ENCODE data around the gene ZNF530.
A peak's percentile ranks its signal among the peaks of the same experiment; 100 is the strongest.

Gene ZNF530
- 10.5 to 22.3 reads per million in 2 experiments for total RNA-seq

- peak; percentile 60 for DNase-seq (ENCODE audit: low read depth)
Measured at GRCh38 chr19:57599761-57600383, at the start of gene ZNF530. TSS of gene ZNF530 (plus strand) at chr19:57599885. CDS start at chr19:57604346, 4,461 bp downstream.

DNA sequence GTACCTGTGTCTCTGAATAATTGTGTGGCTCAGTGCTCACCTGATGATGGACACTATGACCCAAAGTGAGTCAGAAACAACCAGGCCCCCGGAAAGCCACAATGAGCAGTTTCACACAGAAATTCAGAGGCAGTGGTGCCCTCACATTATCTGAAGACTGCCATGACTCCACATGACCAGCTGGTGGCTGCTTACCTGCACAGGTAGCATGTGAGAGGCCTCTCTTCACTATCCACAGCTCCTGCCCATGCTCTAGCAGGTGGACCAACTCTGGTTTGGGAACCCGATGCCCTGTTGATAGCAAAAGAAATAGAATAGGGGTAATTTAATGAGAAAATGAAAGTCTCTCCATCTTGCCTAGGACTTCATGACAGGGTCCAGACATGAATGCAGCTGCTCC lies 47.3 kb upstream of the ZNF530 start:
- no peak for DNase-seq (ENCODE audit: low read depth)

DNA sequence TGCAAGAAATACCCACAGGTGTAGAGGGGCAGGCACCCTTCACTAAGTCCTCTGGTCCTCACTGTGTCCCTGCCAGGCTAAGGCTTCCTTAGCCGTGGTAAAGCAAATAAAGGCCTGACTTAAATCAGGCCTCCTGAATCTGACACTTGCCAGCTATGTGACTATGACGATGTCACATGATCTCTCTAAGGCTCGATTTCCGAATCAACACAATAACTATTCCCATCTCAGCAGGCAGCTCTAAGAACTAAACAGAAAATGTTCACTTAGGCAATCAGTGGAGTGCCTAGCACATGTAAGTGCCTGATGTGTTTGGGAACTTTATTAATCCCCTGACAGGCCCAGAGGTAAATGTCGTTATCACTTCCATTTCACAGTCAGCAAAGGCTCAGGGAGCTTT lies 42.0 kb upstream of the ZNF530 start:
- no peak for DNase-seq (ENCODE audit: low read depth)

GRCh38 chr19:57558525-57558924 lies 41.2 kb upstream of the ZNF530 start:
- no peak for DNase-seq (ENCODE audit: low read depth)

GRCh38 chr19:57559008-57559403 lies 40.7 kb upstream of the ZNF530 start:
- DNase-seq (ENCODE audit: low read depth), result no peak

GRCh38 chr19:57559404-57560025 lies 40.2 kb upstream of the ZNF530 start, which contains the start of gene ZNF550:
TSS of gene ZNF550 (minus strand) at chr19:57559863. CDS start at chr19:57559682, 181 bp downstream.
- DNase-seq (ENCODE audit: low read depth), result peak; percentile 79

DNA sequence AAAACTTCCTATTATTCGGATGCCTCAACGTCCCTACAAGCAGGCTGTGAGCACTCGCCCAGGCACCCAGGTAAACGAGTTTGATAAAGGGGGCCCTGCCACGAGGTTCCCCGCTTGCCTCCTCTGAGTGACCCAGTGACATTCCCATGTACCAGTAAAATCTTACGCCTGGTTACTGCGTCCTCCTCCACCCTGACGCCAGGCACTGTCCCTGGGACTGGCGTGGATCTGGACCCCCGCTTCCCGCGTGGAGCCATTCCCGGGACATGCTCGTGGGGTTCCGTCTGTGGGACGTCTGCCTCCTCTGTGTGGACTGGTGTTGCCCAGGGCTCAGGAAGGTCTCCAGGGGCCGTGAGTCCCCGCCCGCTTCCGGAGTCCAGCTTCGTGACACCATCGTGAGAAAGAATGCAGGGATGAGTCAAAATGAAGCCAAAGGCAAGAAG lies 39.6 kb upstream of the ZNF530 start:
- no peak for DNase-seq (ENCODE audit: low read depth)

DNA sequence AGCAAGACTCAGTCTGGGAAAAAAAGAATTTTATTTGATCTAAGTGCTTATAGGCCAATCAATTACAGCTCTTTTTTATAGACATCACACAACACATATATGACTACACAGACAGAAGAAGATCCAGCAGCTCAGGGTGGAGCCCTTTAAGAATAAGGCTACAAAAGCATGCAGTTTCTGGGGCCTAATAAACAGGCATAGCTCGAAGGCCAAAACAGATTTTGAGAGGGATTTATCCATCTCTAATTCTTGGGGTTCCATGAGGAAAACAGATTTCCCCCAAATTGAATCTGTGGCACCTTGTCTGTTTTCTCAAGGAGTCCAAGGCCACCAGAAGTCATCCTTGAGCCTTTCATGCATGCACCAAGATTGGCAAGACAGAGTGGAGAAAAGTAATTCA lies 36.1 kb upstream of the ZNF530 start:
- no peak for DNase-seq (ENCODE audit: low read depth)

GRCh38 chr19:57566396-57567265 lies 33.1 kb upstream of the ZNF530 start:
- no peak for DNase-seq (ENCODE audit: low read depth)

DNA sequence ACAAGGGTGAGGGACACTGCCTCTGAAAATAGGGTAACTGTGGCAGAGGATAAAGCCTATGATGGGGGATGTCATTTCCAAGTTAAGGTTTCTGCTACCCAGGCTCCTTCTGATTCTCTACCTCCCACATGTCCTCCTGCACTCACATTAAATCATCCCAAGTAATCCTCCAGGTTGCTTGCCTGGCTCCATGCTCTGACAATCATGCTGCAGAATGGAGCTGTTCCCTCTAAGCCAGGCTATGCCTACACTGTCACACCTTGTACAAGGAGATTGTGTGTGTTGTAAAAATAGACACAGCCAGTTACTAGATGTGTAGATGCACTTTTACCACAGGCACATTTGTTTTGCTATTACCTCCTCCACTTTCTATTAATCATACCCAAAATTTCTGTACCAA lies 29.0 kb upstream of the ZNF530 start:
- no peak for DNase-seq (ENCODE audit: low read depth)

DNA sequence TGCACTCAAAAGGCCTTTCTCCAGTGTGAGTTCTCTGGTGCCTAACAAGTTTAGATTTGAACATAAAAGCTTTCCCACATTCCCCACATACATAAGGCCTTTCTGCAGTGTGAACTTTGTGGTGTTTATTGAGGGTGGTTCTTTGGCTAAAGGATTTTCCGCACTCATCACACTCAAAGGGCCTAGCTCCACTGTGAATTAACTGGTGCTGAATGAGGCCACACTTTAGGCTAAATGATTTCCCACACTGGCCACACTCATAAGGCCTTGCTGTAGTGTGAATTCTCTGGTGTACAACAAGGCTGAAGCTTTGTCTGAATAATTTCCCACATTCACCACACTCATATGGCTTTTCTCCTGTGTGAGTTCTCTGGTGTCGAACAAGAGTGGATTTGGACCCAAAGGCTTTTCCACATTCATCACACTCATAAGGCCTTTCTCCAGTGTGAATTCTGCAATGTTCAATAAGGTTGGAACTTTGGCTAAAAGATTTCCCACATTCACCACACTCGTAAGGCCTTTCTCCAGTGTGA lies 27.2 kb upstream of the ZNF530 start:
- DNase-seq (ENCODE audit: low read depth), result no peak

- no peak for DNase-seq (ENCODE audit: low read depth)
Measured at GRCh38 chr19:57576661-57577060, 23.0 kb upstream of the ZNF530 start.

DNA sequence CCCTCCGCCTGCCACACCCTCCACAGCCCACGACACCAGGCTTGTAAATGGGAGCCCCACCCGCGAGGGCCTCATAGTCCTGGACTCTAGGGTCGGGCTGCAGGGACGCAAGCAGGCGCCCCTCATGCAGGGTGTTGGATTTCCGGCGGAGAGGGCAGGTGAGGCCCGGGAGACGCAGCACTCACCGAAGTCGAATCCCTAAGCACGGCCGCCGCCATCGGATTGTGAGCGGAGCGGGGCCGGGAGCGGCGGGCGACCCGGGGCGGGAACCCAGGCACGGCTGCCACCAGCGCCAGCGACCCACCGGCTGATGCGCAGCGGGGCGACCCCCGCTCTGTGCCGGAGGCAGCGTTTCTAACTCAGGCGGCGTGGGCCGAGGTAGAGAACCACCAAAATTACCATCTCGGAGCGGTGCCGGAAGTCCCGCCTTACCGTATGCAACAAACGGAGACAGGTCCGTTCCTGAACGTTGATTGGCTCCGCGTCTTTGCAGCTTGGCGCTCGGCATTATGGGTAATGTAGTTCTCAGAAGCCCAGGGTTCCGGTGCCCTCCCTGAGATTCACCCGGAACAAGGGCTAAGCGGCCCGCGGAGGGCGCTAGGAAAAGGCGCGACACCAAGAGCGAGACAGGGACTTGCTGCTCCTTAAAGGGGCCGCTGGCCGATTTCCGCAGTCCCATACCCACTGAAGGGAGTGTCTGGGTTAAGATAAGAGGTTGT lies 21.0 kb upstream of the ZNF530 start, which contains the start of gene ZNF416:
ZNF416 (minus strand) TSS at position 425 of the 719 bp plus-strand sequence; CDS start at position 218, 207 bp downstream.
- DNase-seq (ENCODE audit: low read depth), result peak; percentile 94

GRCh38 chr19:57583104-57583520 lies 16.6 kb upstream of the ZNF530 start:
- no peak for DNase-seq (ENCODE audit: low read depth)

- peak; percentile 79 for DNase-seq (ENCODE audit: low read depth)
Measured at GRCh38 chr19:57583521-57584416, 15.9 kb upstream of the ZNF530 start, which contains the start of gene ZIK1. TSS of gene ZIK1 (plus strand) at chr19:57584145. CDS start at chr19:57584357, 212 bp downstream.

DNA sequence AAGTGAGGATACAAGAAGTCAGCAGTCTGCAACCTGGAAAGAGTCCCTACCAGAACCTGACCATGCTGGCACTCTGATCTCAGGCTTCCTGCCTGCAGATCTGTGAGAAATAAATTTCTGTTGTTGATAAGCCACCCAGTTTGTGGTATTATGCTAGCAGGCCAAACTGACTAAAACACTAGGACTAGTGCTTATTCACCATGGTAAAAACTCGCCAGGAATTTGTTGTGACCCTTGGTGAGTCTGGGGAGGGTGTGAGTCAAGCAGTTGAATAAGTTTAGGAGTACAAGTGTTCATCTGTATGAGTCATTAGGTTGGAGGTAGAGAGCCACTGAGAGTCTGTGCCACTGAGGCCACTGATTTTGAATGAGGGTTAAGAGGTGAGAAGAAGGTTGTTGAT lies 12.2 kb upstream of the ZNF530 start:
- no peak for DNase-seq (ENCODE audit: low read depth)

GRCh38 chr19:57599377-57599760 lies 316 bp upstream of the ZNF530 start:
- DNase-seq (ENCODE audit: low read depth), result no peak

- DNase-seq (ENCODE audit: low read depth), result no peak
Measured at GRCh38 chr19:57606931-57607330, 7.2 kb downstream of the ZNF530 start.

GRCh38 chr19:57611113-57611512 lies 11.4 kb downstream of the ZNF530 start:
- DNase-seq (ENCODE audit: low read depth), result no peak

All from T follicular helper cell (primary cell).